ENCODE results near the gene UMODL1.

The UMODL1 gene

DNA sequence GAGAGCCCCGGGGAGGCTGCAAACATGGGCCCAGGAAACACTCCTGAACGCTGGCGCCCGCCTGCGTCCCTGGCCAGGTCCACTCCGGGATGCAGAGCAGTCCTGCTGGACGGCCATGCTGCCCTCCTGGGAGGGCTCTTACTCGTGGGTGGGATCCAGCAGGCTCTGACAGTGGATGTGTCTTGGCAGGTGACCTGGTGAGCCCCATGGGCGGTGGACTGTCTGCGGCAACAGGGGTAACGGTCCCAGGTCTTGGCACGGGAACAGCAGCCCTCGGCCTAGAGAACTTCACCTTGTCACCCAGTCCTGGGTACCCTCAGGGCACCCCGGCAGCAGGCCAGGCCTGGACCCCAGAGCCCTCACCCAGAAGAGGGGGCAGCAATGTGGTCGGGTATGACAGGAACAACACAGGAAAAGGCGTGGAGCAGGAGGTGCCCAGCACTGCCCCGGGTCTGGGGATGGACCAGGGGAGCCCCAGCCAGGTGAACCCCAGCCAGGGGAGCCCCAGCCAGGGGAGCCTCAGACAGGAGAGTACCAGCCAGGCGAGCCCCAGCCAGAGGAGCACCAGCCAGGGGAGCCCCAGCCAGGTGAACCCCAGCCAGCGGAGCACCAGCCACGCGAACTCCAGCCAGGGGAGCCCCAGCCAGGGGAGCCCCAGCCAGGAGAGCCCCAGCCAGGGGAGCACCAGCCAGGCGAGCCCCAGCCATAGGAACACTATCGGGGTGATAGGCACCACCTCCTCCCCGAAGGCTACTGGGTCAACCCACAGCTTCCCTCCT is 39.8 kb downstream of the UMODL1 start:
- Mint-ChIP-seq H3K27ac (no peak overlapping the region), H3K9me3 (no peaks in the 10 kb centered on the region), H3K36me3 (ENCODE audit: low read depth) (no peaks in the 10 kb centered on the region)

DNA sequence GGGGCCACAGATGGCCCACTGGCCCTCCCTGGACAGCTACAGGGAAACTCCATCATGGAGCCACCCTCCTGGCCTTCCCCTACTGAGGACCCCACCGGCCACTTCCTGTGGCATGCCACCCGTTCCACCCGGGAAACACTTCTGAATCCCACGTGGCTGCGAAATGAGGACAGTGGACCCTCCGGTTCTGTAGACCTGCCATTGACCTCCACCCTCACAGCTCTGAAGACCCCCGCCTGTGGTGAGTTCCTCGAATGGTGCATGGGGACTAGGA is 40.3 kb downstream of the UMODL1 start:
- no peaks in the 10 kb centered on the region for H3K9me3 Mint-ChIP-seq
- no peaks in the 10 kb centered on the region for H3K36me3 Mint-ChIP-seq (ENCODE audit: low read depth)
- TF ChIP-seq, protein P1, sequence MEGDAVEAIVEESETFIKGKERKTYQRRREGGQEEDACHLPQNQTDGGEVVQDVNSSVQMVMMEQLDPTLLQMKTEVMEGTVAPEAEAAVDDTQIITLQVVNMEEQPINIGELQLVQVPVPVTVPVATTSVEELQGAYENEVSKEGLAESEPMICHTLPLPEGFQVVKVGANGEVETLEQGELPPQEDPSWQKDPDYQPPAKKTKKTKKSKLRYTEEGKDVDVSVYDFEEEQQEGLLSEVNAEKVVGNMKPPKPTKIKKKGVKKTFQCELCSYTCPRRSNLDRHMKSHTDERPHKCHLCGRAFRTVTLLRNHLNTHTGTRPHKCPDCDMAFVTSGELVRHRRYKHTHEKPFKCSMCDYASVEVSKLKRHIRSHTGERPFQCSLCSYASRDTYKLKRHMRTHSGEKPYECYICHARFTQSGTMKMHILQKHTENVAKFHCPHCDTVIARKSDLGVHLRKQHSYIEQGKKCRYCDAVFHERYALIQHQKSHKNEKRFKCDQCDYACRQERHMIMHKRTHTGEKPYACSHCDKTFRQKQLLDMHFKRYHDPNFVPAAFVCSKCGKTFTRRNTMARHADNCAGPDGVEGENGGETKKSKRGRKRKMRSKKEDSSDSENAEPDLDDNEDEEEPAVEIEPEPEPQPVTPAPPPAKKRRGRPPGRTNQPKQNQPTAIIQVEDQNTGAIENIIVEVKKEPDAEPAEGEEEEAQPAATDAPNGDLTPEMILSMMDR (IDR thresholded peaks at IDR 0.05; ENCODE audit: unreplicated experiment in 3 of 3), result no peak
- H3K4me1 Mint-ChIP-seq, result peaks cover 14% of the 10 kb centered on the region
- H3K27ac Mint-ChIP-seq, result no peak overlapping the region
- H3K4me3 Mint-ChIP-seq, result no peak overlapping the region
- peaks cover 45% of the 10 kb centered on the region for H3K27me3 Mint-ChIP-seq (ENCODE audit: low read depth)

More for the DNA sequence above, 39.8 kb downstream of the UMODL1 start:
- TF ChIP-seq, protein P1 (IDR thresholded peaks at IDR 0.05; ENCODE audit: unreplicated experiment in 3 of 3), result no peak
- no peak overlapping the region for H3K4me3 Mint-ChIP-seq
- H3K27me3 Mint-ChIP-seq (ENCODE audit: low read depth), result peaks cover 43% of the 10 kb centered on the region
- H3K4me1 Mint-ChIP-seq, result peaks cover 14% of the 10 kb centered on the region

DNA sequence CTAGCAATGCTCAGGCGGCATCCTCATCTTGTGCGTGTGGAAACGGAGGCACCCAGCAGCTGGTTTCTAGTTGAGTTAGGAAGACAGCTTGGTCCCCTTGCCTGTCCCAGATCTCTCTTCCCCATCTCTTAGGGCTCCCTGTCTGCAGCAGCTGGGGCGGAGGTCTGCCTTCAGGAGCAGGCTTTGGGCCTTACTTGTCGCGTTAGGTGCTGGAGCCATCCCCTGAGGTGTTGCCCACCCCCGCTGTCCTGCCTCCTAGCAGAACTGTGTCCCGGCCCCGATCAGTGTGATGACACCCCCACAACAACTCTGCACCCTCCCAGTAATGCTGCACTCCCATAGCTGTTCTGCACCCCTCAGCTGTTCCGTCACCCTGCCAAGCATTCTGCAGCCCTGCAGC is 40.7 kb downstream of the UMODL1 start:
- H3K9me3 Mint-ChIP-seq, result no peaks in the 10 kb centered on the region
- peaks cover 44% of the 10 kb centered on the region for H3K27me3 Mint-ChIP-seq (ENCODE audit: low read depth)
- no peak overlapping the region for H3K27ac Mint-ChIP-seq
- peaks cover 14% of the 10 kb centered on the region for H3K4me1 Mint-ChIP-seq
- H3K4me3 Mint-ChIP-seq, result no peak overlapping the region
- H3K36me3 Mint-ChIP-seq (ENCODE audit: low read depth), result no peaks in the 10 kb centered on the region
- TF ChIP-seq, protein P1 (IDR thresholded peaks at IDR 0.05; ENCODE audit: unreplicated experiment in 3 of 3), result no peak

DNA sequence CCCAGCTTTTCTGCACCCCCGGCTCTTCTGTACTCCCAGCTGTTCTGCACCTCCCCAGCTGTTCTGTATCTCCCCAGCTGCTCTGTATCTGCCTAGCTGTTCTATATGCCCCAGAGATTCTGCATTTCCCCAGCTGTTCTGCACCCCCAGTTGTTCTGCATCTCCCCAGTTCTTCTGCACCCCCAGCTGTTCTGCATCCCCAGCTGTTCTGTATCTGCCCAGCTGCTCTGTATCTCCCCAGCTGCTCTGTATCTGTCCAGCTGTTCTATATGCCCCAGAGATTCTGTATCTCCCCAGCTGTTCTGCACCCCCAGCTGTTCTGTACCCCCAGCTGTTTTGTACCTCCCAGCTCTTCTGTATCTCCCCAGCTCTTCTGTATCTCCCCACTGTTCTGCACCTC is 41.1 kb downstream of the UMODL1 start:
- Mint-ChIP-seq H3K27me3 (ENCODE audit: low read depth) (peaks cover 44% of the 10 kb centered on the region), H3K27ac (no peak overlapping the region), H3K4me3 (no peak overlapping the region), H3K4me1 (peaks cover 17% of the 10 kb centered on the region), H3K36me3 (ENCODE audit: low read depth) (no peaks in the 10 kb centered on the region), H3K9me3 (no peaks in the 10 kb centered on the region)
- TF ChIP-seq, protein P1 (IDR thresholded peaks at IDR 0.05; ENCODE audit: unreplicated experiment in 3 of 3), result no peak

DNA sequence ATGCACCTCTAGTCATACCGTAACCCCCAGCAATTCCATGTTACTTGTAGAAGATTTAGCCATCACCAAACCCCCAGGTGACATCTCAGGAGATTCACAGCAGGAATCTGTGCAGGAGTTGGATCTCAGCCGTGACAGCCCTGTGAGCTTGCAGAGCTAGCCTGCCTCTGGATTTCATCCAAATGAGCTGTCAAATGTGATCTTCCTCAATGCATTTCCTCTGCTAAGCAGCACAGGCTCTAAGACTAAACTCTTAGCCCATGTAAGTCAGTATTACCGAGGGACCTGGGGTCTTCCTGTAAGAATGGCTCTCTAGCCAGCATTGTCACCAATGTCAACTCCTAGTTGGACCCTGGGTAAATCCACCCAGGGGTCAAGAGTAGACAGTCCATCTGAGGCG is 41.7 kb downstream of the UMODL1 start:
- TF ChIP-seq, protein P1 (IDR thresholded peaks at IDR 0.05; ENCODE audit: unreplicated experiment in 3 of 3), result no peak
- H3K27me3 Mint-ChIP-seq (ENCODE audit: low read depth), result peaks cover 46% of the 10 kb centered on the region

DNA sequence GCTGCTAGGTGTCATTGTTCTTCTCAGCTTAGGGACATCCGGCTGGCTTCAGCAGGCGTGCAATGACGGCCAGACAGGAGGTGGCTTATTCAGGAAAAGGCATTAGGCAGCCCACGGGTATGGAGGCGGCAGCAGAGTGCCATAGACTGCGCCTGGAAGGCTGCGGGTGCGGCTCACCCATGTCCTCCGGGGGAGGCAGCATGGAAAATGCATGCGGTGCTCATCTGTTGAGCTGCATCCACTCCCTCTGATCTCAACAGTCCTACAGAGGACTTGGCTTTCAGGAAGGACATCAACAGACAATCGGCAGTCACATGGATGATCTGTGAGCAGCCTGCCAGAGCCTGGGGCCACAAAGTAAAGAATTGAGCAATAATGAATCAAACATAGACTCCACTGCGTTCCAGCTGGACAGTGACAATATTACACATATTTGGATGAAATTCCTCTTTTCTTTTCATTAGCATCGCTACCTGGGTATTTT is 42.9 kb downstream of the UMODL1 start:
- TF ChIP-seq, protein P1 (IDR thresholded peaks at IDR 0.05; ENCODE audit: unreplicated experiment in 3 of 3), result no peak
- Mint-ChIP-seq H3K4me1 (peaks cover 20% of the 10 kb centered on the region), H3K27me3 (ENCODE audit: low read depth) (peaks cover 54% of the 10 kb centered on the region), H3K36me3 (ENCODE audit: low read depth) (no peaks in the 10 kb centered on the region), H3K27ac (no peak overlapping the region), H3K4me3 (no peak overlapping the region), H3K9me3 (no peaks in the 10 kb centered on the region)

More for the DNA sequence above, 41.7 kb downstream of the UMODL1 start:
- Mint-ChIP-seq H3K4me1 (peaks cover 20% of the 10 kb centered on the region), H3K4me3 (no peak overlapping the region), H3K27ac (peak overlapping the region in 1 of 3 experiments; percentile 1), H3K36me3 (ENCODE audit: low read depth) (no peaks in the 10 kb centered on the region), H3K9me3 (no peaks in the 10 kb centered on the region)
